ENCODE measurements around the gene CA6. TPM values are rescaled to one million over a fixed set of nuclear protein-coding genes. Genes with fewer than 3 reads are reported as not detected.

Gene CA6
- total RNA-seq, 2 experiments from 2014 or later = not detected

- no peaks in the 10 kb centered on the region for H4K20me1 ChIP-seq (ENCODE audit: insufficient read depth, low read length)
- CTCF ChIA-PET (ENCODE audit: unreplicated experiment) = no interaction called here
- H3K4me1 ChIP-seq (ENCODE audit: insufficient read depth, low read length, poor library complexity, severe bottlenecking) = peaks cover 13% of the 10 kb centered on the region
- intact Hi-C loops (cut with micrococcal nuclease; ENCODE audit: unreplicated experiment) = no loop called here
- no peak overlapping the region for H2AFZ ChIP-seq (ENCODE audit: low read length)
- H3K36me3 ChIP-seq (ENCODE audit: insufficient read depth, low read length) = no peaks in the 10 kb centered on the region
- no TSS peak for BruUV-seq (replicated peaks)
- no peak overlapping the region for H3K27ac ChIP-seq (ENCODE audit: low read depth, low read length, poor library complexity, severe bottlenecking)
- no peak overlapping the region for H3K4me2 ChIP-seq (ENCODE audit: low read length)
- POLR2A ChIA-PET = interaction anchor here (0.7 kb wide), 1 partner anchor 258 kb away, joined by 3 read pairs; no protein-coding TSS in a partner anchor
- no peaks in the 10 kb centered on the region for H3K79me2 ChIP-seq (ENCODE audit: insufficient read depth, low read depth, low read length)
- no peaks in the 10 kb centered on the region for H3K9me3 ChIP-seq (ENCODE audit: low read length)
- DNase-seq (ENCODE audit: low spot score) = no peak
- H3K4me3 ChIP-seq (ENCODE audit: low read depth, low read length, poor library complexity, severe bottlenecking) = no peak overlapping the region
- no peaks in the 10 kb centered on the region for H3K9me2 ChIP-seq (ENCODE audit: insufficient read depth, low read length)
- TF ChIP-seq EZH2phosphoT487 (IDR thresholded peaks at IDR 0.05; ENCODE audit: borderline replicate concordance, low read depth, low read length) (no peak), CTCF (conservative IDR thresholded peaks at IDR 0.05; ENCODE audit: low read length) (no peak)
Observed at GRCh38 chr1:8943498-8944405, 1.9 kb upstream of the CA6 start.

- intact Hi-C loops (cut with micrococcal nuclease; ENCODE audit: unreplicated experiment) = no loop called here
- H3K9me3 ChIP-seq (ENCODE audit: low read length) = no peaks in the 10 kb centered on the region
- H2AFZ ChIP-seq (ENCODE audit: low read length) = peak overlapping the region; percentile 14; the same call in 1 of the 2 replicates
- peak; percentile 11 for DNase-seq (ENCODE audit: low spot score)
- H3K27ac ChIP-seq (ENCODE audit: low read depth, low read length, poor library complexity, severe bottlenecking) = no peak overlapping the region
- no peaks in the 10 kb centered on the region for H4K20me1 ChIP-seq (ENCODE audit: insufficient read depth, low read length)
- BruUV-seq (replicated peaks) = no TSS peak
- H3K36me3 ChIP-seq (ENCODE audit: insufficient read depth, low read length) = no peaks in the 10 kb centered on the region
- TF ChIP-seq CTCF (conservative IDR thresholded peaks at IDR 0.05; ENCODE audit: low read length) (no peak), EZH2phosphoT487 (IDR thresholded peaks at IDR 0.05; ENCODE audit: borderline replicate concordance, low read depth, low read length) (no peak)
- H3K79me2 ChIP-seq (ENCODE audit: insufficient read depth, low read depth, low read length) = no peaks in the 10 kb centered on the region
- H3K9me2 ChIP-seq (ENCODE audit: insufficient read depth, low read length) = no peaks in the 10 kb centered on the region
- H3K4me1 ChIP-seq (ENCODE audit: insufficient read depth, low read length, poor library complexity, severe bottlenecking) = peaks cover 13% of the 10 kb centered on the region
- no peak overlapping the region for H3K4me2 ChIP-seq (ENCODE audit: low read length)
- ChIA-PET CTCF (ENCODE audit: unreplicated experiment) (interaction anchor here (0.6 kb wide), 1 partner anchor 235 kb away, joined by 3 read pairs; no protein-coding TSS in a partner anchor), POLR2A (interaction anchor here (0.7 kb wide), 2 partner anchors 48 to 525 kb away, joined by 3 to 4 read pairs; no protein-coding TSS in a partner anchor)
- no peak overlapping the region for H3K4me3 ChIP-seq (ENCODE audit: low read depth, low read length, poor library complexity, severe bottlenecking)
Observed at GRCh38 chr1:8947127-8947691, 1.5 kb downstream of the CA6 start.
